Islet precursor cell (in vitro differentiated cells): ENCODE results near the gene FGD2.

Experiments
- DNase-seq: peaks from one replicate; pipeline ENCODE4 v3.0.0-alpha.2; 2018

FGD2 gene

GRCh38 chr6:37005061-37005810 is at the start of gene FGD2:
TSS of gene FGD2 (plus strand) at chr6:37005655. CDS start at chr6:37005818, 163 bp downstream.
- no peak for DNase-seq

GRCh38 chr6:36955671-36956445 is 49.6 kb upstream of the FGD2 start:
- peak; percentile 55 for DNase-seq

- DNase-seq: no peak
These were observed 49.0 kb upstream of the FGD2 start for GRCh38 chr6:36956446-36956820.

- DNase-seq: no peak
These were observed 47.6 kb upstream of the FGD2 start for GRCh38 chr6:36957773-36958271.

GRCh38 chr6:36958775-36959554 is 46.5 kb upstream of the FGD2 start:
- no peak for DNase-seq

- DNase-seq: no peak
These were observed 45.8 kb upstream of the FGD2 start for GRCh38 chr6:36959555-36960250.

- no peak for DNase-seq
These were observed 43.7 kb upstream of the FGD2 start for GRCh38 chr6:36961441-36962435.

- DNase-seq: peak; percentile 70
These were observed 42.6 kb upstream of the FGD2 start for GRCh38 chr6:36962874-36963273.

GRCh38 chr6:36963451-36964290 is 41.8 kb upstream of the FGD2 start:
- DNase-seq: peak; percentile 55

GRCh38 chr6:36964349-36964748 is 41.1 kb upstream of the FGD2 start:
- DNase-seq: no peak

- no peak for DNase-seq
These were observed 40.5 kb upstream of the FGD2 start for GRCh38 chr6:36964908-36965307.

GRCh38 chr6:36967301-36967700 is 38.2 kb upstream of the FGD2 start:
- no peak for DNase-seq

GRCh38 chr6:36967757-36968156 is 37.7 kb upstream of the FGD2 start:
- no peak for DNase-seq

- DNase-seq: no peak
These were observed 37.0 kb upstream of the FGD2 start for GRCh38 chr6:36968266-36968977.

- DNase-seq: no peak
These were observed 36.2 kb upstream of the FGD2 start for GRCh38 chr6:36969240-36969691.

GRCh38 chr6:36969988-36970891 is 35.2 kb upstream of the FGD2 start:
- no peak for DNase-seq

GRCh38 chr6:36970892-36971842 is 34.3 kb upstream of the FGD2 start:
- DNase-seq: no peak
